Astrocyte of the cerebellum (primary cell): ENCODE results near the gene KRTAP4-6.

ENCODE experiments used
- DNase-seq: peaks from one replicate; pipeline ENCODE4 v3.0.0-alpha.2; 2011; ENCODE audit warnings: low read depth
- H3K4me3 ChIP-seq: 2 replicates; pipeline ENCODE4 v1.5.1; 2011; ENCODE audit warnings: mild to moderate bottlenecking, low read depth, low read length, moderate library complexity
- in situ Hi-C: cut with HindIII; loops from 2 replicates; pipeline ENCODE4 v1.10.0; 2017; ENCODE audit warnings: low sequenced_read_pairs
- TF ChIP-seq, protein P1 (sequence below): IDR thresholded peaks from 2 replicates; pipeline ENCODE4 v1.5.1; 2012; ENCODE audit warnings: low read length, low read depth, moderate library complexity, mild to moderate bottlenecking; ENCODE audit errors: missing control alignments

KRTAP4-6 gene

DNA sequence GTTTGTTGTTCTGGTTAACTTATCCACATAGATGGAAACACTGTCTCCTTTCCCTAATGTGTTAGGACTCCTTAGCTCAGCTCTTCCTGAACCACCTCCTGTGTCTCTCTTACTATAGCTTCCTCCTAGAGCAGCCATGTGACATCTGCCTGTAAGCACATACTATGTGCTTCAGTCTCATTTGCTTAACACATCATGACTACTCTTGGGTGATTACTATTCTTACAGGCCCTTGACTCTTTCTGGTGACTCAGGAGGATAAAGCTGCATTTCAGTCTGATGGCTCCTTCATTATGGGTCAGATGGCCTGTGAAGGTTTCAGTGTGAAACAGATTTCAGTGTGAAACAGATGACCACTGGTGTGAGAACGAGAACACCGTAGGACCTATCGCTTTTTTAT is 38.0 kb upstream of the KRTAP4-6 start:
- in situ Hi-C loops: no loop called here
- H3K4me3 ChIP-seq: no peak overlapping the region
- TF ChIP-seq, protein P1, sequence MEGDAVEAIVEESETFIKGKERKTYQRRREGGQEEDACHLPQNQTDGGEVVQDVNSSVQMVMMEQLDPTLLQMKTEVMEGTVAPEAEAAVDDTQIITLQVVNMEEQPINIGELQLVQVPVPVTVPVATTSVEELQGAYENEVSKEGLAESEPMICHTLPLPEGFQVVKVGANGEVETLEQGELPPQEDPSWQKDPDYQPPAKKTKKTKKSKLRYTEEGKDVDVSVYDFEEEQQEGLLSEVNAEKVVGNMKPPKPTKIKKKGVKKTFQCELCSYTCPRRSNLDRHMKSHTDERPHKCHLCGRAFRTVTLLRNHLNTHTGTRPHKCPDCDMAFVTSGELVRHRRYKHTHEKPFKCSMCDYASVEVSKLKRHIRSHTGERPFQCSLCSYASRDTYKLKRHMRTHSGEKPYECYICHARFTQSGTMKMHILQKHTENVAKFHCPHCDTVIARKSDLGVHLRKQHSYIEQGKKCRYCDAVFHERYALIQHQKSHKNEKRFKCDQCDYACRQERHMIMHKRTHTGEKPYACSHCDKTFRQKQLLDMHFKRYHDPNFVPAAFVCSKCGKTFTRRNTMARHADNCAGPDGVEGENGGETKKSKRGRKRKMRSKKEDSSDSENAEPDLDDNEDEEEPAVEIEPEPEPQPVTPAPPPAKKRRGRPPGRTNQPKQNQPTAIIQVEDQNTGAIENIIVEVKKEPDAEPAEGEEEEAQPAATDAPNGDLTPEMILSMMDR: no peak
- DNase-seq: no peak

DNA sequence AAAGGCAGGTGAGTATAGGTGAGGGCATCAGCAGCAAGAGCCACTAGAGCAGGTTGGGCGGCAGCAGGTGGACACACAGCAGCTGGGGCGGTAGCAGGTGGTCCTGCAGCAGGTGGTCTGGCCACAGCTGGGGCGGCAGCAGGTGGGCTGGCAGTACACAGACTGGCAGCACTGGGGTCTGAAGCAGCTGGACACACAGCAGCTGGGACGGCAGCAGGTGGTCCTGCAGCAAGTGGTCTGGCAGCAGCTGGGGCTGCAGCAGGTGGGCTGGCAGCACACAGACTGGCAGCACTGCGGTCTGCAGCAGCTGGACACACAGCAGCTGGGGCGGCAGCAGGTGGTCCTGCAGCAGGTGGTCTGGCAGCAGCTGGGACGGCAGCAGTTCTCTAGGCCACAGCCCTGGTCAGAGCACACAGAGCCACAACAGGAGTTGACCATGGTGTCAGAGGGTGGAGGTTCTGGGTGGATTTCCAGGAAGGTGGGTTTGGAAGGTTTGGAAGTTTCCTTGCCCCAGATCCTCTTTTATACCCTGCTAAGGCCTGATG is 37.5 kb upstream of the KRTAP4-6 start, which contains the start of gene KRTAP4-2:
TSS of gene KRTAP4-2 (minus strand) at position 495 of the 545 bp plus-strand sequence. CDS start at position 438, 57 bp downstream.
- in situ Hi-C loops: no loop called here
- H3K4me3 ChIP-seq: no peak within 1 kb of the TSS
- no peak for DNase-seq
- TF ChIP-seq, protein P1: no peak

DNA sequence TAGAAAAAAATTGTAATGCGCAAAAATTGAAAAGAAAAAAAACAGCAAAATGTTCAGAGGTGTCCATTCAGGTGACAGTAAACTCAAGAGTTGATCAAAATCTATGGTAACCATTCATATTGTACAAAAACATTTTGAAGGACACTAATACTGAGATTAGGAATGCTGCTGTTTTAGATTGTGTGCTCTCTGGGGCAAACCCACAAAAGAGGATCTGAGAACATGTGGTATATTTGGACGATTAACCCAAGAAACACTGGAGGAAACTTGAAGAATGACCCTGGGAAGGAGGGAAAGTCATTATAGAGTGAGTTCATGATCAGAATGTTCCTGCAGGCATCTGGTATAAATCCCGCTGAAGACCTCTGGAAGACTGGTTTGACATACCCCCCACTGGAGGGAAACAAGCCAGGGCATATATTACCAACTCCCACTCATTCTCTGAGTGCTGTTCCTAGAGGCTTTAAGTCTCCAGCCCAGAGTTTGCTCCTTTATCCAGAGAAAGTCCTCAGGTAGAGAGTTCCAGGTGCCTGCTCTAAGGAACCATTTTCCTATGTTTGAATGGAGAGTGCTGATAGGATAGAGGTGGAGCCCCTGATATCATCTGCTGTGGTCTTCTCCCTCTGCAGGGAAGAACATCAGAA is 36.5 kb upstream of the KRTAP4-6 start:
- DNase-seq: no peak
- H3K4me3 ChIP-seq: no peak overlapping the region
- TF ChIP-seq, protein P1: no peak
- in situ Hi-C loops: no loop called here

DNA sequence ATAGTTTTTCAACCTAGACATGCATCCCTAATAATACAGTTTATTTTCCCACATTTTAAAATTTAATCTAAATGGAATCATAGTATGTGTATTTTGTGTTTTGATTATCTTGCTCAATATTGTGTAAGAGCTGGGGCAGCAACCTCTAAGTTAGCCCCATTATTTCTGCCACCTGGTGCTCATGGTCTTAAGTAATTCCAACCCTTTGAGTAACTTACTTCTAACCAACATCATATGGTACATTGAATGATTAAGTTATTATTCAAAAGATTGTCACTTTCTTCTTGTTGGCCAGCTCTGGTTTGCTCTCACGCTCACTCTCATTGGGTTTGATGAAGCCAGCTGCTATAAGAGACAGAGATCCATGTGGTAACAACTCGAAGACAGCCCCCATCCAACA is 31.5 kb upstream of the KRTAP4-6 start:
- no peak overlapping the region for H3K4me3 ChIP-seq
- no peak for DNase-seq
- TF ChIP-seq, protein P1: no peak
- in situ Hi-C loops: no loop called here

DNA sequence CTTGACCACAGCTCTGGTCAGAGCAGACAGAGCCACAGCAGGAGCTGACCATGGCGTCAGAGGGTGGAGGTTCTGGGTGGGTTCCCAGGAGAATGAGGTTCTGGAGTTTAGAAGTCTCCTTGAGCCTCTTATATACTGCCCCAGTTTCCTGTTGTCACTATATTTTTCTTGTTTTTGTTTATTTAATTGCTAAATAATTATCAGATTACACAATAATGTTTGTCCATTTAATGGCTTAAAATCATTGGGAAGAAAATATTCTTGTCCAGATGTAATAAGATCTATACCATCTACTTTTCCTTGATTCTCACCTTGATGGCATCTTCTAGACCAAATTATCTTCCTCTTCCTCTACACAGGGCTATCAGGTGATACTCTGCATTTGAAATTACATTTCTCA is 27.8 kb upstream of the KRTAP4-6 start, which contains the start of gene KRTAP4-3:
TSS of gene KRTAP4-3 (minus strand) at position 101 of the 400 bp plus-strand sequence. CDS start at position 52, 49 bp downstream.
- in situ Hi-C loops: no loop called here

DNA sequence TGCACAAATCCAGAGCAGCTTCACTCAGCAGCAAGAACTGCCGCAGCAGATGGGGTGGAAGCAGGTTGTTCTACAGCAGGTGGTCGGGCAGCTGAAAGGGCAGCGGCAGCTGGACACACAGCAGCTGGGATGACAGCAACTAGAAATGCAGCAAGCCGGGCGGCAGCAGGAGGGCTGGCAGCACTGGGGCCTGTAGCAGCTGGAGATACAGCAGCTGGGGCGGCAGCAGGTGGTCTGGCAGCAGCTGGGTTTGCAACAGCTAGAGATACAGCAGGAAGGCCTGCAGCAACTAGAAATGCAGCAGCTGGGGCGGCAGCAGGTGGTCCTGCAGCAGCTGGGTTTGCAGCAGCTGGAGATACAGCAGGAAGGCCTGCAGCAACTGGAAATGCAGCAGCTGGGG is 27.2 kb upstream of the KRTAP4-6 start:
- DNase-seq: no peak

More for the DNA sequence above, 27.8 kb upstream of the KRTAP4-6 start, which contains the start of gene KRTAP4-3:
- no peak within 1 kb of the TSS for H3K4me3 ChIP-seq
- TF ChIP-seq, protein P1: no peak
- DNase-seq: no peak

More for the DNA sequence above, 27.2 kb upstream of the KRTAP4-6 start:
- TF ChIP-seq, protein P1: no peak
- no peak overlapping the region for H3K4me3 ChIP-seq
- in situ Hi-C loops: no loop called here
